ENCODE data around the gene MORC3.
A peak's percentile ranks its signal among the peaks of the same experiment; 100 is the strongest.
"Not testable (repeated sequence)": the region's sequence is repeated elsewhere in the genome, so short reads cannot be mapped to it uniquely, and the experiment has no call there.

The MORC3 gene

DNA sequence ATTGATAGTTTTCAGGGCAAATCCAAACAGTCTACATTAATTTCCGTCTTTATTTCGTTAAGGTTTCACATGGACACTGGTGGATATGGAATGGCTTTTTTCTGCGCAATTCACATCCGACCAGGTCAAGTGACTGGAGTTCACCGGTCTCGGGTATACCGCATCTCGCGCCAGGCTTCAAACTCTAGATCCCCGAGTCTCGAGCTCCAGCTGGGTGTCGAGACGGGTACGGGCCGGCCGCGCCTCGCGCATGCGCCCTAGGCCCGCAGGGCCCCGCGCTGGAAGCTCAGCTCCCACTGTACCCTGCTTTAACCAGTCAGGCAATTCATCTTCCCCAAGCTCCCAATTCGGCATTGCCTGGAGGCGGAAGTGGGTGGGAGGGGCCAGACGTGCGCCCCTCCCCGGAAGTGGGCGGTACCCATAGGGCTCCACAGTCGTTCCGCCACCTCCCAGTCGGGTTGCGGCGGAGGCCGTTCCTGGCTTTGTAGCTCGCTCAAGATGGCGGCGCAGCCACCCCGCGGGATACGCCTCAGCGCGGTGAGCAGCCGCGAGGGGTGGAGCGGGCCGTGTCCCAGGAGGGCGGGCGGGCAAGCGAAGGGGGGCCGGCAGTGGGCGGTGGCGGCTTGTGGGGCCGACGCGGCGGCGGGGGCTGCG, at the start of gene MORC3:
MORC3 (plus strand) TSS at position 431 of the 654 bp plus-strand sequence; CDS start at position 499, 68 bp downstream.
- Mint-ChIP-seq H3K27me3 (no peaks in the 10 kb centered on the region), H3K4me1 (peaks cover 35% of the 10 kb centered on the region), H3K36me3 (peaks cover 12% of the 10 kb centered on the region), H3K27ac (peak within 1 kb of the TSS; percentile 98), H3K9me3 (peaks cover 3% of the 10 kb centered on the region), H3K4me3 (peak within 1 kb of the TSS; percentile 99)
- peak; percentile 93 to 97 for DNase-seq (ENCODE audit: low spot score in 2 of 2)
- peak; percentile 89 for ATAC-seq (ENCODE audit: low read depth)

DNA sequence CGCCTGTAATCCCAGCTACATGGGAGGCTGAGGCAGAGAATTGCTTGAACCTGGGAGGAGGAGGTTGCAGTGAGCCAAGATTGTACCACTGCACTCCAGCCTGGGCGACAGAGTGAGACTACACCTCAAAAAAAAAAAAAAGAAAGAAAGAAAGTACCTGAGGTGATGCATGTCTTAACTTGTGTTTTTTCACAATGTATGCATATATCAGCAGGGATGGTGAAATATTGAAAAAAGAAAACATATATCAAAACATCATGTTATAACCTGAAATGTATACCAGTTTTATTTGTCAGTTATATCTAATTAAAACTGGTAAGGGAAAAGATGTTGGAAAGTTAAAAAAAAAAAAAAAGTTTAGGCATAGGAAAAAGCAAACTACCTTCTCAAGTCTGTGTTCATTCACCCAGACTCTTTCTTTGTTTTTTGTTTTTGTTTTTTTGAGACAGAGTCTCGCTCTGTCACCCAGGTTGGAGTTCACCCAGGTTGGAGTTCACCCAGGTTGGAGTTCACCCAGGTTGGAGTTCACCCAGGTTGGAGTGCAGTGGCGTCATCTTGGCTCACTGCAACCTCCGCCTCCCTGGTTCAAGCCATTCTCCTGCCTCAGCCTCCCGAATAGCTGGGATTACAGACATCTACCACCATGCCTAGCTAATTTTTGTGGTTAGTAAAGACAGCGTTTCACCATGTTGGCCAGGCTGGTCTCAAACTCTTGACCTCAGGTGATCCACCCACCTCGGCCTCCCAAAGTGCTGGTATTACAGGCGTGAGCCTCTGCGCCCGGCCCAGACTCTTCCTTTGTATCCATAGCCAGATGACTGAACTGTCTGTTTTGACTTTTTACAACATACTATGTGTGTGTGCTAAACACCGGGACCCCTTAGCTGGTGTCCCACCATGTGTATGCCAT, 49.0 kb upstream of the MORC3 start:
- H3K27ac Mint-ChIP-seq, result not testable (repeated sequence)
- peaks cover 19% of the 10 kb centered on the region for H3K4me1 Mint-ChIP-seq

GRCh38 chr21:36274128-36274527, 45.9 kb upstream of the MORC3 start:
- Mint-ChIP-seq H3K9me3 (no peaks in the 10 kb centered on the region), H3K4me3 (no peak overlapping the region), H3K27me3 (no peaks in the 10 kb centered on the region), H3K4me1 (peaks cover 14% of the 10 kb centered on the region), H3K36me3 (peaks cover 41% of the 10 kb centered on the region), H3K27ac (peak overlapping the region; percentile 83)
- no peak for DNase-seq (ENCODE audit: low spot score in 2 of 2)
- ATAC-seq (ENCODE audit: low read depth), result no peak

More for the DNA sequence above, 49.0 kb upstream of the MORC3 start:
- not testable (repeated sequence) for H3K9me3 Mint-ChIP-seq; ATAC-seq (ENCODE audit: low read depth); DNase-seq (ENCODE audit: low spot score in 2 of 2); H3K4me3 Mint-ChIP-seq; H3K27me3 Mint-ChIP-seq
- peaks cover 53% of the 10 kb centered on the region for H3K36me3 Mint-ChIP-seq

- ATAC-seq (ENCODE audit: low read depth) (no peak), DNase-seq (ENCODE audit: low spot score in 2 of 2) (no peak)
- Mint-ChIP-seq H3K4me1 (peaks cover 7% of the 10 kb centered on the region), H3K36me3 (peaks cover 43% of the 10 kb centered on the region), H3K9me3 (no peaks in the 10 kb centered on the region), H3K27me3 (no peaks in the 10 kb centered on the region), H3K4me3 (no peak overlapping the region), H3K27ac (peak overlapping the region; percentile 31)
Measured at GRCh38 chr21:36282568-36283230, 37.3 kb upstream of the MORC3 start.

- Mint-ChIP-seq H3K36me3 (peaks cover 38% of the 10 kb centered on the region), H3K27ac (peak overlapping the region; percentile 47)
- H3K4me1 Mint-ChIP-seq; H3K9me3 Mint-ChIP-seq; H3K4me3 Mint-ChIP-seq; DNase-seq (ENCODE audit: low spot score in 2 of 2); H3K27me3 Mint-ChIP-seq; ATAC-seq (ENCODE audit: low read depth): not testable (repeated sequence)
Measured at GRCh38 chr21:36283231-36283622, 36.8 kb upstream of the MORC3 start.

DNA sequence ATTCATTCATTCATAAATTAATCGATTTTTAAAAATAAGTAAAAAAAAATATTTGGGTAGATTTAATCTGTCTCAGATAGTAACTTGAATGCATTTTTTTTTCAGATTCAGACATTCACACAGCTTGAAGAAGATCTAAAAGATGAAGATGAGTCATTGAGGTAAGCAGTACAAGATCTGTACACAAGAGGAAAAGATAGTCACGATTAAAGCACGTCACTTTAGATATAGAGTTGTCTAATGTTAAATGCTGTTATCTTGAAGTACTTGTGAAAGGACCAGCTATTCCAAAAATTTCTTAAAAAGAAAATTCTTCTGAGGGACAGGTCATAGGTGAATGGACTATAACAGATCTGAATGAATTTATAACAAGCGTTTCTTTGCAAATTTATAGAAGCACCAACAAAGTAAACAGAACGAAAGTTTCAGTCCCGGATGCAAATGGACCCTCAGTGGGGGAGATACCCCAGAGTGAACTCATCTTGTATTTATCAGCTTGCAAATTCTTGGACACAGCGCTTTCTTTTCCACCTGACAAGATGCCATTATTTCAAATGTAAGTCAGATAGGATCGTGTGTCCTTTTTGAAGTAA, 31.2 kb upstream of the MORC3 start:
- Mint-ChIP-seq H3K4me3 (peak overlapping the region; percentile 56), H3K36me3 (peaks cover 30% of the 10 kb centered on the region), H3K27ac (peak overlapping the region; percentile 94), H3K27me3 (no peaks in the 10 kb centered on the region), H3K9me3 (no peaks in the 10 kb centered on the region), H3K4me1 (peaks cover 10% of the 10 kb centered on the region)
- DNase-seq (ENCODE audit: low spot score in 2 of 2) (no peak), ATAC-seq (ENCODE audit: low read depth) (peak; percentile 43)

DNA sequence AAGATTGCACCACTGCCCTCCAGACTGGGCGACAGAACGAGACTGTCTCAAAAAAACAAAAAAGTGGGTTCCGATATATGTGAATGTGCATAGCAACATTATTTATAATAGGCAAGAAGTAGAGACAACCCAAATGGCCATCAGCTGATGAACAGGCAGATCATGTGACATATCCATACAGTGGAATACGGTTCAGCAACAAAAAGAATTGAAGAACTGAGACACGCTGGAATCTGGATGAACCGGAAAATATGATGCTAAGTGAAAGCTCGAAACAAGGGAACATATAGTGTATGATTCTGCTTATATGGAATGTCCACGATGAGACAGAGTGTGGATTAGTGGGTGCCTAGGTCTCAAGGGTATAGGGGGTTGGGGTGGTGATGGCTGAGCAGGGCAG, 28.5 kb upstream of the MORC3 start:
- no peak for DNase-seq (ENCODE audit: low spot score in 2 of 2)
- H3K36me3 Mint-ChIP-seq, result peaks cover 22% of the 10 kb centered on the region
- ATAC-seq (ENCODE audit: low read depth), result no peak
- no peaks in the 10 kb centered on the region for H3K27me3 Mint-ChIP-seq
- no peak overlapping the region for H3K4me3 Mint-ChIP-seq
- H3K9me3 Mint-ChIP-seq, result no peaks in the 10 kb centered on the region
- no peak overlapping the region for H3K27ac Mint-ChIP-seq
- H3K4me1 Mint-ChIP-seq, result peaks cover 10% of the 10 kb centered on the region

DNA sequence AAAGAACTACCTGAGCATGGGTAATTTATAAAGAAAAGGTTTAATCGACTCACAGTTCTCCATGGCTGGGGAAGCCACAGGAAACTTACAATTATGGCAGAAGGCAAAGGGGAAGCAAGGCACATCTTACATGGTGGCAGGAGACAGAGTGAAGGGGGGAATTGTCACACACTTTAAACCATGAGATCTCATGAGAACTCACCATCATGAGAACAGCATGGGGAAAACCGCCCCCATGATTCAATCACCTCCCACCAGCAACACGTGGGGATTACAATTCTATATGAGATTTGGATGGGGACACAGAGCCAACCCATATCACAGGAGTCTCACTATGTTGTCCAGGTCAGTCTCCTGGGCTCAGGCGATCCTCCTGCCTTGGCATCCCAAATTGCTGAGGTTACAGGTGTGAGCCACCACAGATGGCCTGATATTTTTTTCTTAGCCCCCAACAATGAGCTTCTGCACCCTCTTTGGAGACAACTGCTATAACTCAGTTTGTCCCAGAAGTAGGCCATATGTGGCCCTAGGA, 22.5 kb upstream of the MORC3 start:
- no peak for ATAC-seq (ENCODE audit: low read depth)
- peak in 1 of 2 donors; percentile 19 for DNase-seq (ENCODE audit: low spot score in 2 of 2)
- Mint-ChIP-seq H3K36me3 (peaks cover 4% of the 10 kb centered on the region), H3K4me3 (peak overlapping the region; percentile 80), H3K9me3 (no peaks in the 10 kb centered on the region), H3K27me3 (no peaks in the 10 kb centered on the region), H3K4me1 (peaks cover 29% of the 10 kb centered on the region), H3K27ac (peak overlapping the region; percentile 96)

DNA sequence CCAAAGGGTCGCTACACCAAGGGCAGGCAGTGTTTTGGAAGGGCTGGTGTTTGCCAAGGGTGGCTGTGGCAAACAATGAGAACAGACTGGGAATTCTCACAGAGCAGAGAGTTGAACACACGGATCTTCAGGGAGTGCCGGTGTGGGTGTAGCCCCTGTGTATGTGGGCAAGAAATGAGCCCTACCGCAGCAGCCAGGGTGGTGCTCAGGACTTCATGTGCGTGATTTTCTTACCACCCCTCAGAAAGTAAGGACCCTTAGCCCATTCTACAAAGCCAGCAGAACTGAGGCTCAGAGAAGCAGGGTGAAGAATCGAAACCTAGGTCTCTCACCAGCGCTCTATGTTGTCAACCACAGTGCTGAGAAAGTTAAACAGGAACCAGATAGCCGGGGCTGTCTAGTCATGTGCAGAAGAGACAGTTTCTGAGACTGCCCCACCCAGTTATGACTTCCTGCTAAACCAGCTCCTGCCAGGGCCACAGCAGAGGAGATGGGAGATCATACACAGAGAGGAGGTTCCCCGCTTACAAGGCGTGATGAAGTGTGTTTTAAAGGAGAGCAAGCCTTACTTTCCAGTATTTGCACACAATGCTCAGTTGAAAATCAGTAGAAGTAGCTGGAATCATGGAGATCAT, 21.9 kb upstream of the MORC3 start:
- DNase-seq (ENCODE audit: low spot score in 2 of 2) (peak; percentile 66 to 79), ATAC-seq (ENCODE audit: low read depth) (peak; percentile 91)
- Mint-ChIP-seq H3K27me3 (no peaks in the 10 kb centered on the region), H3K9me3 (no peaks in the 10 kb centered on the region), H3K4me1 (peaks cover 29% of the 10 kb centered on the region), H3K27ac (peak overlapping the region; percentile 96), H3K36me3 (peaks cover 4% of the 10 kb centered on the region), H3K4me3 (peak overlapping the region; percentile 80)

DNA sequence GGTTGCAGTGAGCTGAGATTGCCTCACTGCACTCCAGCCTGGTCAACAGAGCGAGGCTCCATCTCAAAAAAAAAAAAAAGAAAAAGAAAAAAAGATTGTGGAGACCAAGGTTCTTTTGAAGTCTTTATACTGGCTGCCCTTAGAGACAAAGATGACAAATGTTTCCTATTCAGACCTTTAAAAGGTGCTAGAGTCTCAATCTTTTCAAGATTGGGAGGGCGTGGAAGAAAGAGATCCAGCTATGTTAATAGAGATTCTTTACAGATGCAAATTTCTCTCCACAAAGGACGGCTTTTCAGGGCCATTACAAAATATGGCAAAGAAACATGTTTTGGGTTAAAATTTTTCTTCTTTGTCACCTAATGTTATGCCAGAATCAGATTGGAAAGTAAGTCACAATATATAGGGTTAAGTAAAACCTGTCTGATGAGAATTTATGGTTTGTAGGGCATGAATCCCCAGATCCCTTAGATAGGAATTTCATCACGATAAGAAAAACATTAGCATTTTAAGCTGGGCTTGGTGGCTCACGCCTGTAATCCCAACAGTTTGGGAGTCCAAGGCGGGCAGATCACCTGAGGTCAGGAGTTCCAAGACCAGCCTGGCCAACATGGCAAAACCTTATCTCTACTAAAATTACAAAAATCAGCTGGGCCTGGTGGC, 13.0 kb upstream of the MORC3 start:
- DNase-seq (ENCODE audit: low spot score in 2 of 2), result no peak
- ATAC-seq (ENCODE audit: low read depth), result no peak
- H3K27ac Mint-ChIP-seq, result no peak overlapping the region
- no peak overlapping the region for H3K4me3 Mint-ChIP-seq
- H3K27me3 Mint-ChIP-seq, result no peaks in the 10 kb centered on the region
- H3K4me1 Mint-ChIP-seq, result peaks cover 9% of the 10 kb centered on the region
- no peaks in the 10 kb centered on the region for H3K9me3 Mint-ChIP-seq
- H3K36me3 Mint-ChIP-seq, result no peaks in the 10 kb centered on the region

- ATAC-seq (ENCODE audit: low read depth), result peak; percentile 97
- peak in 1 of 2 donors; percentile 43 for DNase-seq (ENCODE audit: low spot score in 2 of 2)
- Mint-ChIP-seq H3K36me3 (peaks cover 2% of the 10 kb centered on the region), H3K27ac (peak overlapping the region; percentile 84), H3K9me3 (no peaks in the 10 kb centered on the region), H3K4me3 (peak overlapping the region; percentile 57), H3K4me1 (peaks cover 10% of the 10 kb centered on the region), H3K27me3 (no peaks in the 10 kb centered on the region)
Measured at GRCh38 chr21:36310016-36310415, 10.0 kb upstream of the MORC3 start.

- not testable (repeated sequence) for ATAC-seq (ENCODE audit: low read depth); H3K27ac Mint-ChIP-seq
Measured at GRCh38 chr21:36313446-36313845, 6.6 kb upstream of the MORC3 start.

GRCh38 chr21:36316045-36316444, 4.0 kb upstream of the MORC3 start:
- not testable (repeated sequence) for DNase-seq (ENCODE audit: low spot score in 2 of 2); H3K9me3 Mint-ChIP-seq

More at GRCh38 chr21:36313446-36313845, 6.6 kb upstream of the MORC3 start:
- peaks cover 14% of the 10 kb centered on the region for H3K4me1 Mint-ChIP-seq
- not testable (repeated sequence) for H3K9me3 Mint-ChIP-seq; DNase-seq (ENCODE audit: low spot score in 2 of 2); H3K4me3 Mint-ChIP-seq; H3K27me3 Mint-ChIP-seq; H3K36me3 Mint-ChIP-seq

More at GRCh38 chr21:36316045-36316444, 4.0 kb upstream of the MORC3 start:
- not testable (repeated sequence) for H3K27ac Mint-ChIP-seq; H3K36me3 Mint-ChIP-seq; ATAC-seq (ENCODE audit: low read depth); H3K4me3 Mint-ChIP-seq; H3K27me3 Mint-ChIP-seq
- H3K4me1 Mint-ChIP-seq, result peaks cover 16% of the 10 kb centered on the region
